IMR-90 (cell line): ENCODE results near the gene MPPED1. TPM values are rescaled to one million over a fixed set of nuclear protein-coding genes. Genes with fewer than 3 reads are reported as not detected.

Experiments used
- ATAC-seq: fragments of 200-7000 bp; cut with Tn5 transposase; 2 replicates; pipeline ENCODE4 v1.9.1; 2020; ENCODE audit warnings: low read depth, mild to moderate bottlenecking, moderate library complexity
- BruUV-seq: library from RNA; stranded (reverse); fragments of 400-500 nt; replicated peaks from 2 replicates; lab custom pipeline; 2021; lab: Mats Ljungman, UMichigan
- CTCF ChIA-PET: fragments of 300-600 bp; formaldehyde crosslinking; extraction: SDS; loops from one replicate; lab custom pipeline; 2021; ENCODE audit warnings: antibody characterized with exemption; lab: Yijun Ruan, JAX
- POLR2A ChIA-PET: fragments of 300-600 bp; sonication (Branson Sonifier 250); formaldehyde crosslinking; loops from one replicate; lab custom pipeline; 2022; ENCODE audit warnings: antibody characterized with exemption; ENCODE audit not compliant: unreplicated experiment; lab: Charles Lee
- DNase-seq: peaks from one replicate; pipeline ENCODE4 v3.0.0; 2013
- H2AFZ ChIP-seq: replicated peaks from 2 replicates; pipeline ENCODE3; 2013; ENCODE audit warnings: low read length, mild to moderate bottlenecking; ENCODE audit not compliant: poor library complexity
- H2AK5ac ChIP-seq: 2 replicates; pipeline ENCODE4 v1.6.1; 2013; ENCODE audit warnings: low read depth, low read length, inconsistent platforms
- H2AK9ac ChIP-seq: replicated peaks from 2 replicates; pipeline ENCODE3; 2013; ENCODE audit warnings: mild to moderate bottlenecking, low read depth, low read length, moderate library complexity; ENCODE audit not compliant: poor library complexity
- H2BK120ac ChIP-seq: 2 replicates; pipeline ENCODE4 v1.6.1; 2013; ENCODE audit warnings: low read depth, low read length, inconsistent platforms
- H2BK15ac ChIP-seq: 3 replicates; pipeline ENCODE4 v1.6.1; 2013; ENCODE audit warnings: low read depth, low read length, inconsistent platforms
- H2BK20ac ChIP-seq: 2 replicates; pipeline ENCODE4 v1.6.1; 2013; ENCODE audit warnings: low read depth, mild to moderate bottlenecking, inconsistent platforms, low read length, moderate library complexity
- H2BK5ac ChIP-seq: 2 replicates; pipeline ENCODE4 v1.6.1; 2013; ENCODE audit warnings: mild to moderate bottlenecking, low read depth, low read length, inconsistent platforms; ENCODE audit not compliant: poor library complexity, severe bottlenecking
- H3K14ac ChIP-seq: replicated peaks from 2 replicates; pipeline ENCODE4 v1.6.1; 2013; ENCODE audit warnings: low read depth, low read length, inconsistent platforms
- H3K18ac ChIP-seq: 2 replicates; pipeline ENCODE4 v1.6.1; 2013; ENCODE audit warnings: low read depth, low read length, control low read depth
- H3K23ac ChIP-seq: 2 replicates; pipeline ENCODE4 v1.6.1; 2013; ENCODE audit warnings: low read depth, low read length, inconsistent platforms
- H3K27ac ChIP-seq: 2 replicates; pipeline ENCODE4 v1.5.1; 2013; ENCODE audit warnings: mild to moderate bottlenecking, control low read depth, low read length; ENCODE audit not compliant: insufficient read depth
- H3K27me3 ChIP-seq: 2 replicates; pipeline ENCODE4 v1.6.1; 2013; ENCODE audit warnings: low read length; ENCODE audit not compliant: control insufficient read depth, insufficient read depth
- H3K36me3 ChIP-seq: 2 replicates; pipeline ENCODE4 v1.6.1; 2013; ENCODE audit warnings: low read length, mixed read lengths; ENCODE audit not compliant: control insufficient read depth, insufficient read depth
- H3K4ac ChIP-seq: 2 replicates; pipeline ENCODE4 v1.6.1; 2013; ENCODE audit warnings: low read depth, low read length, inconsistent platforms
- H3K4me1 ChIP-seq: 2 replicates; pipeline ENCODE4 v1.6.1; 2013; ENCODE audit warnings: low read length, mixed read lengths; ENCODE audit not compliant: control insufficient read depth, insufficient read depth
- H3K4me2 ChIP-seq: 2 replicates; pipeline ENCODE4 v1.6.1; 2013; ENCODE audit warnings: low read depth, mild to moderate bottlenecking, control low read depth, low read length, moderate library complexity
- H3K4me3 ChIP-seq: 2 replicates; pipeline ENCODE4 v1.5.1; 2013; ENCODE audit warnings: low read depth, mild to moderate bottlenecking, control low read depth, low read length, moderate library complexity; ENCODE audit not compliant: insufficient read depth
- H3K56ac ChIP-seq: 2 replicates; pipeline ENCODE4 v1.6.1; 2013; ENCODE audit warnings: low read length, inconsistent platforms; ENCODE audit not compliant: insufficient read depth; ENCODE audit errors: extremely low read depth
- H3K79me1 ChIP-seq, 2 experiments: 2 replicates each; pipeline ENCODE4 v1.6.1; 2013; ENCODE audit warnings: low read length in 2 of 2, inconsistent platforms in 1 of 2, low read depth in 1 of 2
- H3K9ac ChIP-seq: 2 replicates; pipeline ENCODE4 v1.6.1; 2013; ENCODE audit warnings: low read depth, low read length, control low read depth
- H3K9me1 ChIP-seq: 2 replicates; pipeline ENCODE4 v1.6.1; 2013; ENCODE audit warnings: low read length, inconsistent platforms; ENCODE audit not compliant: insufficient read depth
- H3K9me3 ChIP-seq: 2 replicates; pipeline ENCODE4 v1.6.1; 2013; ENCODE audit warnings: low read length; ENCODE audit not compliant: control insufficient read depth, insufficient read depth
- H4K20me1 ChIP-seq: 2 replicates; pipeline ENCODE4 v1.6.1; 2013; ENCODE audit warnings: low read length, inconsistent platforms; ENCODE audit not compliant: insufficient read depth
- H4K5ac ChIP-seq: 2 replicates; pipeline ENCODE4 v1.6.1; 2013; ENCODE audit warnings: mild to moderate bottlenecking, low read depth, low read length, control low read depth
- H4K8ac ChIP-seq, 2 experiments: 2 replicates each; pipeline ENCODE4 v1.6.1; 2013; ENCODE audit warnings: low read depth in 2 of 2, low read length in 2 of 2, control low read depth in 1 of 2, inconsistent platforms in 1 of 2
- H4K91ac ChIP-seq: 2 replicates; pipeline ENCODE4 v1.6.1; 2013; ENCODE audit warnings: low read depth, low read length, inconsistent platforms; ENCODE audit not compliant: insufficient read depth
- CEBPB ChIP-seq: IDR thresholded peaks from 2 replicates; pipeline ENCODE4 v1.6.1; 2012; ENCODE audit warnings: low read depth, low read length, improper control_type of control experiment
- FOS ChIP-seq: fragments of 150-350 bp; IDR thresholded peaks from 2 replicates; pipeline ENCODE4 v1.6.1; 2016; ENCODE audit warnings: low read depth, low read length
- MAZ ChIP-seq: IDR thresholded peaks from 2 replicates; pipeline ENCODE4 v1.6.1; 2012; ENCODE audit warnings: low read depth, mild to moderate bottlenecking, low read length, improper control_type of control experiment, moderate library complexity, borderline replicate concordance
- NFE2L2 ChIP-seq: fragments of 150-350 bp; IDR thresholded peaks from 2 replicates; pipeline ENCODE4 v1.6.1; 2016; ENCODE audit warnings: low read depth, mild to moderate bottlenecking, low read length
- RCOR1 ChIP-seq: IDR thresholded peaks from 2 replicates; pipeline ENCODE4 v1.6.1; 2012; ENCODE audit warnings: mild to moderate bottlenecking, low read length, improper control_type of control experiment; ENCODE audit not compliant: insufficient replicate concordance
- WGBS, 2 experiments: methylation state at CpG; one replicate each; pipeline versions ENCODE4 v1.1.5 to v1.1.7; 2013; ENCODE audit warnings: missing lambda C conversion rate in 2 of 2; ENCODE audit not compliant: insufficient read length in 1 of 2; ENCODE audit errors: extremely low coverage in 2 of 2; 5-methylcytosine and 5-hydroxymethylcytosine counted together
- dilution Hi-C: fragments of 300-500 bp; cut with HindIII; formaldehyde crosslinking; loops from one replicate; pipeline ENCODE4 v1.14.3; 2018; ENCODE audit warnings: low sequenced_read_pairs; ENCODE audit not compliant: unreplicated experiment
- in situ Hi-C: fragments of 300-500 bp; cut with MboI; formaldehyde crosslinking; loops from 3 replicates; pipeline ENCODE4 v1.14.3; 2019; ENCODE audit warnings: low sequenced_read_pairs, inconsistent platforms, mixed read lengths
- intact Hi-C: fragments of 100-400 bp; cut with micrococcal nuclease; formaldehyde crosslinking; loops from 2 replicates; pipeline ENCODE4 v1.10.0; 2022
- polyA plus RNA-seq, 3 experiments: library from polyadenylated mRNA; depleted of rRNA; stranded (reverse); fragments of >200 nt; gene quantifications; 2 replicates each; pipeline ENCODE4 v1.2.3, GENCODE V29; 2012; ENCODE audit warnings: low replicate concordance in 1 of 3
- total RNA-seq: library from RNA; depleted of rRNA; stranded (reverse); fragments of >200 nt; gene quantifications from 2 replicates; pipeline ENCODE4 v1.2.3, GENCODE V29; 2012
- TF ChIP-seq, protein P1 (sequence below): fragments of 150-350 bp; IDR thresholded peaks from 2 replicates; pipeline ENCODE4 v1.6.1; 2016; ENCODE audit warnings: low read depth, mild to moderate bottlenecking, low read length, moderate library complexity, borderline replicate concordance

The MPPED1 gene
- total and polyA plus RNA-seq, 2 of the 4 experiments (the other 2 are of a cell fraction), result not detected

DNA sequence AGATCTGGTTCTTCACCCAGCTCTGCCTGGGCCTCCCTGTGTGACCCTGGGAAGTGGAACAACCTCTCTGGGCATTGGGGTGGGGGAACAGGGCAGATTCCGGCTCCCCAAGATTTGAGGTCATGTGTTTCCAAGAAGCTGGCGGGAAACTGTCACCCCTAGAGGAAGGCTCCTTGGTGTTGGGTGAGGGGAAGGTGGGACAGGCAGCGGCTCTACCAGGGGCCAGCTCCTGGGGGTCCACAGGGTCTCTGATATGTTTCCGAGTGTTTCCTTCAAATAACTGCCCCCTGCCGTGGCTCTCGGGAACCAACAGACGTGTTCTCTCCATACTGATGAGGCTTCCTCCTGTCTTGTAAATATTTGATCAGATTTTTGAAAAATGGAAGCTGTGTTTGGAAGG is 78.5 kb downstream of the MPPED1 start:
- Histone ChIP-seq H3K9ac (no peak overlapping the region), H3K36me3 (no peaks in the 10 kb centered on the region), H3K27me3 (no peaks in the 10 kb centered on the region), H3K4me1 (no peaks in the 10 kb centered on the region), H4K20me1 (no peaks in the 10 kb centered on the region), H4K8ac (no peak overlapping the region), H2BK5ac (no peak overlapping the region), H3K79me1 (no peaks in the 10 kb centered on the region), H2BK15ac (no peak overlapping the region), H2AFZ (no peak overlapping the region), H3K4ac (no peak overlapping the region), H3K9me3 (peaks cover 7% of the 10 kb centered on the region; the same call in 1 of the 2 replicates), H2BK20ac (no peak overlapping the region), H3K18ac (no peak overlapping the region), H4K91ac (no peak overlapping the region), H3K4me2 (no peak overlapping the region), H4K5ac (no peak overlapping the region), H3K23ac (no peak overlapping the region), H3K4me3 (no peak overlapping the region), H2AK5ac (no peak overlapping the region), H3K27ac (no peak overlapping the region), H2BK120ac (no peak overlapping the region), H2AK9ac (no peak overlapping the region), H3K9me1 (no peaks in the 10 kb centered on the region), H3K14ac (no peak overlapping the region), H3K56ac (no peak overlapping the region)
- BruUV-seq, result no TSS peak
- TF ChIP-seq CEBPB (no peak), MAZ (no peak), NFE2L2 (no peak), RCOR1 (no peak), FOS (no peak)
- TF ChIP-seq, protein P1, sequence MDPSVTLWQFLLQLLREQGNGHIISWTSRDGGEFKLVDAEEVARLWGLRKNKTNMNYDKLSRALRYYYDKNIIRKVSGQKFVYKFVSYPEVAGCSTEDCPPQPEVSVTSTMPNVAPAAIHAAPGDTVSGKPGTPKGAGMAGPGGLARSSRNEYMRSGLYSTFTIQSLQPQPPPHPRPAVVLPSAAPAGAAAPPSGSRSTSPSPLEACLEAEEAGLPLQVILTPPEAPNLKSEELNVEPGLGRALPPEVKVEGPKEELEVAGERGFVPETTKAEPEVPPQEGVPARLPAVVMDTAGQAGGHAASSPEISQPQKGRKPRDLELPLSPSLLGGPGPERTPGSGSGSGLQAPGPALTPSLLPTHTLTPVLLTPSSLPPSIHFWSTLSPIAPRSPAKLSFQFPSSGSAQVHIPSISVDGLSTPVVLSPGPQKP, result no peak
- POLR2A ChIA-PET, result no interaction called here
- intact Hi-C loops (no loop called here), in situ Hi-C loops (no loop called here), dilution Hi-C loops (no loop called here)
- WGBS, 2 experiments, result 100% methylated on average over 1 of the region's 7 CpGs; no CpG with 5 or more reads in 1 of the 2 experiments
- CTCF ChIA-PET, result no interaction called here
- ATAC-seq, result no peak
- DNase-seq, result no peak
